Measurements from ENCODE around the gene RSRC1.

Gene RSRC1

GRCh38 chr3:158552124-158552523 lies 442.2 kb downstream of the RSRC1 start:
- H3K9me3 ChIP-seq (ENCODE audit: insufficient read depth, low read length): no peaks in the 10 kb centered on the region
- H3K27ac ChIP-seq (ENCODE audit: low read depth, low read length): no peak overlapping the region
- no peaks in the 10 kb centered on the region for H3F3A ChIP-seq (ENCODE audit: insufficient read depth)
- H3K79me2 ChIP-seq (ENCODE audit: insufficient read depth, low read length): no peaks in the 10 kb centered on the region
- H2AFZ ChIP-seq (ENCODE audit: low read depth, low read length, severe bottlenecking): no peak overlapping the region
- H4K20me1 ChIP-seq (ENCODE audit: low read depth, low read length): no peaks in the 10 kb centered on the region
- no peaks in the 10 kb centered on the region; the same call in 1 of the 2 replicates for H3K36me3 ChIP-seq (ENCODE audit: low read length)
- no peak overlapping the region for H3K4me2 ChIP-seq (ENCODE audit: low read depth, low read length, poor library complexity, severe bottlenecking)
- no peaks in the 10 kb centered on the region for H3K9me2 ChIP-seq (replicated peaks; ENCODE audit: insufficient read depth, low read length)
- no peaks in the 10 kb centered on the region for H3K27me3 ChIP-seq (ENCODE audit: low read length)
- no peak overlapping the region for H3K4me3 ChIP-seq (ENCODE audit: insufficient read depth, low read length, poor library complexity, severe bottlenecking)
- H3K9ac ChIP-seq (ENCODE audit: low read length): no peak overlapping the region
- TF ChIP-seq EZH2phosphoT487 (conservative IDR thresholded peaks at IDR 0.05; ENCODE audit: low read length) (no peak), CTCF (IDR thresholded peaks at IDR 0.05; ENCODE audit: insufficient read depth, low read length, poor library complexity, severe bottlenecking) (no peak)

- no peaks in the 10 kb centered on the region for H3K79me2 ChIP-seq (ENCODE audit: insufficient read depth, low read length)
- H2AFZ ChIP-seq (ENCODE audit: low read depth, low read length, severe bottlenecking): no peak overlapping the region
- no peak overlapping the region for H3K4me3 ChIP-seq (ENCODE audit: insufficient read depth, low read length, poor library complexity, severe bottlenecking)
- no peaks in the 10 kb centered on the region for H3K36me3 ChIP-seq (ENCODE audit: low read length)
- no peak for TF ChIP-seq CTCF (IDR thresholded peaks at IDR 0.05; ENCODE audit: insufficient read depth, low read length, poor library complexity, severe bottlenecking)
- TF ChIP-seq EZH2phosphoT487 (conservative IDR thresholded peaks at IDR 0.05; ENCODE audit: low read length): no peak
- H4K20me1 ChIP-seq (ENCODE audit: low read depth, low read length): no peaks in the 10 kb centered on the region
- H3K9me2 ChIP-seq (replicated peaks; ENCODE audit: insufficient read depth, low read length): no peaks in the 10 kb centered on the region
- H3K4me2 ChIP-seq (ENCODE audit: low read depth, low read length, poor library complexity, severe bottlenecking): no peak overlapping the region
- H3K27ac ChIP-seq (ENCODE audit: low read depth, low read length): no peak overlapping the region
- H3F3A ChIP-seq (ENCODE audit: insufficient read depth): no peaks in the 10 kb centered on the region
- no peak overlapping the region for H3K9ac ChIP-seq (ENCODE audit: low read length)
- no peaks in the 10 kb centered on the region for H3K27me3 ChIP-seq (ENCODE audit: low read length)
- no peaks in the 10 kb centered on the region for H3K9me3 ChIP-seq (ENCODE audit: insufficient read depth, low read length)
These were observed 449.6 kb downstream of the RSRC1 start for GRCh38 chr3:158559504-158559903.

- no peak overlapping the region for H3K27ac ChIP-seq (ENCODE audit: low read depth, low read length)
- no peaks in the 10 kb centered on the region for H3F3A ChIP-seq (ENCODE audit: insufficient read depth)
- H3K27me3 ChIP-seq (ENCODE audit: low read length): no peaks in the 10 kb centered on the region
- H3K4me2 ChIP-seq (ENCODE audit: low read depth, low read length, poor library complexity, severe bottlenecking): no peak overlapping the region
- H2AFZ ChIP-seq (ENCODE audit: low read depth, low read length, severe bottlenecking): no peak overlapping the region
- H3K9ac ChIP-seq (ENCODE audit: low read length): no peak overlapping the region
- H3K4me3 ChIP-seq (ENCODE audit: insufficient read depth, low read length, poor library complexity, severe bottlenecking): no peak overlapping the region
- no peaks in the 10 kb centered on the region for H3K9me3 ChIP-seq (ENCODE audit: insufficient read depth, low read length)
- no peak for TF ChIP-seq CTCF (IDR thresholded peaks at IDR 0.05; ENCODE audit: insufficient read depth, low read length, poor library complexity, severe bottlenecking)
- TF ChIP-seq EZH2phosphoT487 (conservative IDR thresholded peaks at IDR 0.05; ENCODE audit: low read length): no peak
- no peaks in the 10 kb centered on the region for H3K79me2 ChIP-seq (ENCODE audit: insufficient read depth, low read length)
- H3K36me3 ChIP-seq (ENCODE audit: low read length): no peaks in the 10 kb centered on the region
- no peaks in the 10 kb centered on the region for H4K20me1 ChIP-seq (ENCODE audit: low read depth, low read length)
- no peaks in the 10 kb centered on the region for H3K9me2 ChIP-seq (replicated peaks; ENCODE audit: insufficient read depth, low read length)
These were observed 451.1 kb downstream of the RSRC1 start for GRCh38 chr3:158560979-158561378.

Measured in SU-DHL-6 (cell line).